HuH-7 (cell line): ENCODE results near the gene AASDHPPT.
A peak's percentile ranks its signal among the peaks of the same experiment; 100 is the strongest.
"Not testable (repeated sequence)": the region's sequence is repeated elsewhere in the genome, so short reads cannot be mapped to it uniquely, and the experiment has no call there.

ENCODE experiments used
- DNase-seq: peaks from one replicate; pipeline ENCODE4 v3.0.0; 2011; ENCODE audit warnings: low spot score

Gene AASDHPPT

GRCh38 chr11:106077609-106078455 is at the start of gene AASDHPPT:
AASDHPPT (plus strand) TSS chr11:106077662; CDS start chr11:106077711, 49 bp downstream.
- DNase-seq = peak; percentile 13

GRCh38 chr11:106030609-106031008 is 46.9 kb upstream of the AASDHPPT start:
- no peak for DNase-seq

GRCh38 chr11:106031202-106031810 is 46.2 kb upstream of the AASDHPPT start:
- no peak for DNase-seq

GRCh38 chr11:106031936-106032335 is 45.5 kb upstream of the AASDHPPT start:
- no peak for DNase-seq

- no peak for DNase-seq
These were observed 44.6 kb upstream of the AASDHPPT start for GRCh38 chr11:106032861-106033260.

GRCh38 chr11:106043540-106043939 is 33.9 kb upstream of the AASDHPPT start:
- DNase-seq = no peak

GRCh38 chr11:106047631-106048030 is 29.8 kb upstream of the AASDHPPT start:
- DNase-seq = no peak

- DNase-seq = no peak
These were observed 27.6 kb upstream of the AASDHPPT start for GRCh38 chr11:106049727-106050476.

GRCh38 chr11:106051103-106051502 is 26.4 kb upstream of the AASDHPPT start:
- no peak for DNase-seq

GRCh38 chr11:106058377-106058776 is 19.1 kb upstream of the AASDHPPT start:
- not testable (repeated sequence) for DNase-seq

GRCh38 chr11:106059617-106060016 is 17.8 kb upstream of the AASDHPPT start:
- no peak for DNase-seq

- no peak for DNase-seq
These were observed 16.1 kb upstream of the AASDHPPT start for GRCh38 chr11:106061249-106061784.

GRCh38 chr11:106061954-106062949 is 15.2 kb upstream of the AASDHPPT start:
- DNase-seq = no peak

GRCh38 chr11:106063009-106063408 is 14.5 kb upstream of the AASDHPPT start:
- DNase-seq = no peak

GRCh38 chr11:106070606-106071005 is 6.9 kb upstream of the AASDHPPT start:
- DNase-seq = no peak

- no peak for DNase-seq
These were observed 4.7 kb upstream of the AASDHPPT start for GRCh38 chr11:106072804-106073203.

GRCh38 chr11:106076171-106076918 is 1.1 kb upstream of the AASDHPPT start:
- DNase-seq = no peak

- DNase-seq = peak; percentile 85
These were observed 398 bp upstream of the AASDHPPT start, which contains the start of gene KBTBD3 for GRCh38 chr11:106076919-106077608. KBTBD3 (minus strand) TSS chr11:106077347; CDS start chr11:106059097, 18,250 bp downstream.

- no peak for DNase-seq
These were observed 4.6 kb downstream of the AASDHPPT start for GRCh38 chr11:106082096-106082495.

- no peak for DNase-seq
These were observed 8.7 kb downstream of the AASDHPPT start for GRCh38 chr11:106086135-106086534.
